ENCODE measurements around the gene COX6B2.

The COX6B2 gene

GRCh38 chr19:55311797-55312196, 42.7 kb downstream of the COX6B2 start:
- no peak for DNase-seq (ENCODE audit: low read depth)

- no peak for DNase-seq (ENCODE audit: low read depth)
Measured at GRCh38 chr19:55311397-55311796, 43.1 kb downstream of the COX6B2 start.

GRCh38 chr19:55310498-55310897, 44.0 kb downstream of the COX6B2 start:
- no peak for DNase-seq (ENCODE audit: low read depth)

GRCh38 chr19:55309448-55309847, 45.1 kb downstream of the COX6B2 start:
- DNase-seq (ENCODE audit: low read depth), result no peak

- no peak for DNase-seq (ENCODE audit: low read depth)
Measured at GRCh38 chr19:55308281-55308680, 46.2 kb downstream of the COX6B2 start.

- no peak for DNase-seq (ENCODE audit: low read depth)
Measured at GRCh38 chr19:55306712-55307111, 47.8 kb downstream of the COX6B2 start.

- no peak for DNase-seq (ENCODE audit: low read depth)
Measured at GRCh38 chr19:55305983-55306562, 48.4 kb downstream of the COX6B2 start.

- DNase-seq (ENCODE audit: low read depth), result peak; percentile 32
Measured at GRCh38 chr19:55305491-55305890, 49.0 kb downstream of the COX6B2 start.

GRCh38 chr19:55304980-55305379, 49.5 kb downstream of the COX6B2 start:
- no peak for DNase-seq (ENCODE audit: low read depth)

GRCh38 chr19:55304279-55304978, 50.1 kb downstream of the COX6B2 start:
- peak; percentile 23 for DNase-seq (ENCODE audit: low read depth)

GRCh38 chr19:55303477-55303876, 51.0 kb downstream of the COX6B2 start:
- no peak for DNase-seq (ENCODE audit: low read depth)

GRCh38 chr19:55302318-55302703, 52.2 kb downstream of the COX6B2 start:
- DNase-seq (ENCODE audit: low read depth), result no peak

- DNase-seq (ENCODE audit: low read depth), result peak; percentile 94
Measured at GRCh38 chr19:55301459-55302317, 52.8 kb downstream of the COX6B2 start.

- DNase-seq (ENCODE audit: low read depth), result no peak
Measured at GRCh38 chr19:55300886-55301458, 53.5 kb downstream of the COX6B2 start.

- DNase-seq (ENCODE audit: low read depth), result no peak
Measured at GRCh38 chr19:55299991-55300390, 54.5 kb downstream of the COX6B2 start.
